GM21528 (cell line): ENCODE results near the gene CELSR1.
"Not testable (repeated sequence)": the region's sequence is repeated elsewhere in the genome, so short reads cannot be mapped to it uniquely, and the experiment has no call there.

Experiments used
- ATAC-seq: cut with Tn5 transposase; IDR thresholded peaks from one replicate; pipeline ENCODE4 v1.9.1; 2021; ENCODE audit warnings: mild to moderate bottlenecking, moderate library complexity; ENCODE audit not compliant: unreplicated experiment, low FRiP score

Gene CELSR1

GRCh38 chr22:46534901-46535630 is 2.4 kb downstream of the CELSR1 start:
- ATAC-seq = no peak

GRCh38 chr22:46534177-46534776 is 3.1 kb downstream of the CELSR1 start:
- no peak for ATAC-seq

GRCh38 chr22:46533070-46533833 is 4.2 kb downstream of the CELSR1 start:
- no peak for ATAC-seq

GRCh38 chr22:46532416-46532815 is 5.0 kb downstream of the CELSR1 start:
- ATAC-seq = no peak

- no peak for ATAC-seq
Observed at GRCh38 chr22:46531581-46532175, 5.7 kb downstream of the CELSR1 start.

GRCh38 chr22:46528121-46528610 is 9.3 kb downstream of the CELSR1 start:
- no peak for ATAC-seq

- ATAC-seq = no peak
Observed at GRCh38 chr22:46526244-46526839, 11.1 kb downstream of the CELSR1 start.

GRCh38 chr22:46525389-46526243 is 11.8 kb downstream of the CELSR1 start:
- no peak for ATAC-seq

- no peak for ATAC-seq
Observed at GRCh38 chr22:46524203-46524740, 13.1 kb downstream of the CELSR1 start.

- ATAC-seq = no peak
Observed at GRCh38 chr22:46522797-46523196, 14.6 kb downstream of the CELSR1 start.

- no peak for ATAC-seq
Observed at GRCh38 chr22:46521994-46522393, 15.4 kb downstream of the CELSR1 start.

- ATAC-seq = no peak
Observed at GRCh38 chr22:46520880-46521279, 16.5 kb downstream of the CELSR1 start.

GRCh38 chr22:46519377-46519776 is 18.0 kb downstream of the CELSR1 start:
- no peak for ATAC-seq

GRCh38 chr22:46518542-46519325 is 18.7 kb downstream of the CELSR1 start:
- ATAC-seq = no peak

GRCh38 chr22:46518038-46518437 is 19.4 kb downstream of the CELSR1 start:
- no peak for ATAC-seq

- ATAC-seq = no peak
Observed at GRCh38 chr22:46517255-46517761, 20.1 kb downstream of the CELSR1 start.

- no peak for ATAC-seq
Observed at GRCh38 chr22:46516638-46517037, 20.8 kb downstream of the CELSR1 start.

GRCh38 chr22:46516112-46516487 is 21.3 kb downstream of the CELSR1 start:
- not testable (repeated sequence) for ATAC-seq
